ENCODE measurements around the gene MICALL1. TPM values are rescaled to one million over a fixed set of nuclear protein-coding genes. Genes with fewer than 3 reads are reported as not detected.

MICALL1 gene
- total and polyA plus RNA-seq, 7 experiments from 2014 or later: 2.2 to 40.0 (median 24.4) TPM

- Mint-ChIP-seq H3K36me3 (peaks cover 0 to 17% (median 4%) of the 10 kb centered on the region in 5 donors), H3K27me3 (no peaks in the 10 kb centered on the region), H3K4me3 (no peak overlapping the region), H3K27ac (peak overlapping the region in 2 of 9 donors; percentile 23 to 31), H3K9me3 (no peaks in the 10 kb centered on the region), H3K4me1 (peaks cover 0 to 7% (median 6%) of the 10 kb centered on the region in 7 donors)
- ChIA-PET POLR2A (no interaction called here), CTCF (interaction anchor here (1.2 kb wide), 1 partner anchor 16 kb away, joined by 4 read pairs; no protein-coding TSS in a partner anchor)
- Histone ChIP-seq H3K4me3 (ENCODE audit: low read length) (no peak overlapping the region), H3K27ac (ENCODE audit: low read depth, low read length) (no peak overlapping the region), H3K9me3 (ENCODE audit: control insufficient read depth in 2 of 3, low read length in 3 of 3) (no peaks in the 10 kb centered on the region), H3K4me1 (ENCODE audit: control insufficient read depth in 2 of 2, insufficient read depth in 2 of 2, low read length in 2 of 2) (no peaks in the 10 kb centered on the region), H3K36me3 (ENCODE audit: control insufficient read depth in 2 of 3, insufficient read depth in 3 of 3, low read length in 3 of 3) (peaks cover 0 to 42% (median 4%) of the 10 kb centered on the region in 3 experiments), H3K27me3 (ENCODE audit: control insufficient read depth in 2 of 2, insufficient read depth in 2 of 2, low read length in 2 of 2) (no peaks in the 10 kb centered on the region)
- ATAC-seq (no peak), DNase-seq (no peak)
- intact Hi-C loops (cut with micrococcal nuclease): no loop called here
Measured at GRCh38 chr22:37918580-37919270, 12.6 kb downstream of the MICALL1 start.

GRCh38 chr22:37920126-37920525, 14.0 kb downstream of the MICALL1 start:
- Histone ChIP-seq H3K36me3 (ENCODE audit: control insufficient read depth in 2 of 3, insufficient read depth in 3 of 3, low read length in 3 of 3) (peaks cover 0 to 56% (median 4%) of the 10 kb centered on the region in 3 experiments), H3K27ac (ENCODE audit: low read depth, low read length) (peak overlapping the region; percentile 7), H3K4me3 (ENCODE audit: low read length) (no peak overlapping the region), H3K9me3 (ENCODE audit: control insufficient read depth in 2 of 3, low read length in 3 of 3) (no peaks in the 10 kb centered on the region), H3K4me1 (ENCODE audit: control insufficient read depth in 2 of 2, insufficient read depth in 2 of 2, low read length in 2 of 2) (no peaks in the 10 kb centered on the region), H3K27me3 (ENCODE audit: control insufficient read depth in 2 of 2, insufficient read depth in 2 of 2, low read length in 2 of 2) (no peaks in the 10 kb centered on the region)
- Mint-ChIP-seq H3K27ac (peak overlapping the region; percentile 54 to 93 (median 86)), H3K4me1 (peaks cover 0 to 7% (median 6%) of the 10 kb centered on the region in 7 donors), H3K27me3 (no peaks in the 10 kb centered on the region), H3K9me3 (no peaks in the 10 kb centered on the region), H3K36me3 (peaks cover 0 to 17% (median 4%) of the 10 kb centered on the region in 5 donors), H3K4me3 (peak overlapping the region in 8 of 10 donors; percentile 33 to 72 (median 64))
- ChIA-PET CTCF (no interaction called here), POLR2A (no interaction called here)
- no peak for DNase-seq
- intact Hi-C loops (cut with micrococcal nuclease): no loop called here
- no peak for ATAC-seq

- H3K4me3 ChIP-seq (ENCODE audit: low read length): no peak overlapping the region
- Mint-ChIP-seq H3K4me3 (no peak overlapping the region), H3K27ac (no peak overlapping the region), H3K9me3 (no peaks in the 10 kb centered on the region), H3K4me1 (peaks cover 0 to 7% (median 6%) of the 10 kb centered on the region in 7 donors), H3K36me3 (peaks cover 0 to 9% (median 4%) of the 10 kb centered on the region in 5 donors), H3K27me3 (no peaks in the 10 kb centered on the region)
- no peak for ATAC-seq
- intact Hi-C loops (cut with micrococcal nuclease): no loop called here
- no peak overlapping the region for H3K27ac ChIP-seq (ENCODE audit: low read depth, low read length)
- no peaks in the 10 kb centered on the region for H3K9me3 ChIP-seq (ENCODE audit: control insufficient read depth in 2 of 3, low read length in 3 of 3)
- no peaks in the 10 kb centered on the region for H3K27me3 ChIP-seq (ENCODE audit: control insufficient read depth in 2 of 2, insufficient read depth in 2 of 2, low read length in 2 of 2)
- no peak for DNase-seq
- ChIA-PET CTCF (no interaction called here), POLR2A (interaction anchor here (1.0 kb wide), 1 partner anchor 17 kb away, joined by 3 read pairs; no protein-coding TSS in a partner anchor)
- H3K4me1 ChIP-seq (ENCODE audit: control insufficient read depth in 2 of 2, insufficient read depth in 2 of 2, low read length in 2 of 2): no peaks in the 10 kb centered on the region
- peaks cover 0 to 67% (median 4%) of the 10 kb centered on the region in 3 experiments for H3K36me3 ChIP-seq (ENCODE audit: control insufficient read depth in 2 of 3, insufficient read depth in 3 of 3, low read length in 3 of 3)
Measured at GRCh38 chr22:37922191-37922590, 16.1 kb downstream of the MICALL1 start.

- H3K9me3 ChIP-seq (ENCODE audit: control insufficient read depth in 2 of 3, low read length in 3 of 3): no peaks in the 10 kb centered on the region
- H3K27ac ChIP-seq (ENCODE audit: low read depth, low read length): no peak overlapping the region
- H3K36me3 ChIP-seq (ENCODE audit: control insufficient read depth in 2 of 3, insufficient read depth in 3 of 3, low read length in 3 of 3): peaks cover 0 to 61% (median 0%) of the 10 kb centered on the region in 3 experiments
- Mint-ChIP-seq H3K9me3 (no peaks in the 10 kb centered on the region), H3K4me3 (no peak overlapping the region), H3K4me1 (peaks cover 2 to 7% (median 6%) of the 10 kb centered on the region in 7 donors), H3K36me3 (peaks cover 0 to 9% (median 8%) of the 10 kb centered on the region in 5 donors), H3K27ac (peak overlapping the region in 1 of 9 donors; percentile 65), H3K27me3 (no peaks in the 10 kb centered on the region)
- ChIA-PET POLR2A (interaction anchor here (0.5 kb wide), 1 partner anchor 1393 kb away, joined by 5 read pairs; no protein-coding TSS in a partner anchor), CTCF (interaction anchor here (0.7 kb wide), 1 partner anchor 60 kb away, joined by 3 read pairs; no protein-coding TSS in a partner anchor)
- no peaks in the 10 kb centered on the region for H3K27me3 ChIP-seq (ENCODE audit: control insufficient read depth in 2 of 2, insufficient read depth in 2 of 2, low read length in 2 of 2)
- intact Hi-C loops (cut with micrococcal nuclease): no loop called here
- ATAC-seq: no peak
- DNase-seq: no peak
- no peaks in the 10 kb centered on the region for H3K4me1 ChIP-seq (ENCODE audit: control insufficient read depth in 2 of 2, insufficient read depth in 2 of 2, low read length in 2 of 2)
- H3K4me3 ChIP-seq (ENCODE audit: low read length): no peak overlapping the region
Measured at GRCh38 chr22:37923927-37924326, 17.8 kb downstream of the MICALL1 start.

- H3K27me3 Mint-ChIP-seq: no peaks in the 10 kb centered on the region
- no peaks in the 10 kb centered on the region for H3K9me3 Mint-ChIP-seq
- DNase-seq (no peak), ATAC-seq (no peak)
- no peak overlapping the region for H3K4me3 ChIP-seq (ENCODE audit: low read length)
- intact Hi-C loops (cut with micrococcal nuclease): no loop called here
- H3K9me3 ChIP-seq (ENCODE audit: control insufficient read depth in 2 of 3, low read length in 3 of 3): no peaks in the 10 kb centered on the region
- ChIA-PET CTCF (interaction anchor here (0.9 kb wide), 1 partner anchor 28 kb away, joined by 3 read pairs; no protein-coding TSS in a partner anchor), POLR2A (no interaction called here)
- no peak overlapping the region for H3K27ac Mint-ChIP-seq
- peaks cover 0 to 64% (median 0%) of the 10 kb centered on the region in 3 experiments for H3K36me3 ChIP-seq (ENCODE audit: control insufficient read depth in 2 of 3, insufficient read depth in 3 of 3, low read length in 3 of 3)
- no peaks in the 10 kb centered on the region for H3K4me1 ChIP-seq (ENCODE audit: control insufficient read depth in 2 of 2, insufficient read depth in 2 of 2, low read length in 2 of 2)
- H3K27me3 ChIP-seq (ENCODE audit: control insufficient read depth in 2 of 2, insufficient read depth in 2 of 2, low read length in 2 of 2): no peaks in the 10 kb centered on the region
- peaks cover 0 to 11% (median 9%) of the 10 kb centered on the region in 5 donors for H3K36me3 Mint-ChIP-seq
- peaks cover 2 to 7% (median 6%) of the 10 kb centered on the region in 7 donors for H3K4me1 Mint-ChIP-seq
- H3K4me3 Mint-ChIP-seq: no peak overlapping the region
- H3K27ac ChIP-seq (ENCODE audit: low read depth, low read length): no peak overlapping the region
Measured at GRCh38 chr22:37924386-37925065, 18.4 kb downstream of the MICALL1 start.

- Mint-ChIP-seq H3K4me3 (no peak overlapping the region), H3K36me3 (peaks cover 0 to 9% (median 6%) of the 10 kb centered on the region in 5 donors), H3K27ac (peak overlapping the region in 1 of 9 donors; percentile 20), H3K27me3 (no peaks in the 10 kb centered on the region), H3K9me3 (no peaks in the 10 kb centered on the region), H3K4me1 (peaks cover 0 to 2% (median under 1%) of the 10 kb centered on the region in 7 donors)
- intact Hi-C loops (cut with micrococcal nuclease): no loop called here
- no peak overlapping the region for H3K27ac ChIP-seq (ENCODE audit: low read depth, low read length)
- DNase-seq (no peak), ATAC-seq (no peak)
- CTCF ChIA-PET: interaction anchor here (0.9 kb wide), 1 partner anchor 29 kb away, joined by 3 read pairs; no protein-coding TSS in a partner anchor
- no peaks in the 10 kb centered on the region for H3K9me3 ChIP-seq (ENCODE audit: control insufficient read depth in 2 of 3, low read length in 3 of 3)
- H3K4me3 ChIP-seq (ENCODE audit: low read length): no peak overlapping the region
- no peaks in the 10 kb centered on the region for H3K27me3 ChIP-seq (ENCODE audit: control insufficient read depth in 2 of 2, insufficient read depth in 2 of 2, low read length in 2 of 2)
- peaks cover 0 to 65% (median 0%) of the 10 kb centered on the region in 3 experiments for H3K36me3 ChIP-seq (ENCODE audit: control insufficient read depth in 2 of 3, insufficient read depth in 3 of 3, low read length in 3 of 3)
- POLR2A ChIA-PET: no interaction called here
- no peaks in the 10 kb centered on the region for H3K4me1 ChIP-seq (ENCODE audit: control insufficient read depth in 2 of 2, insufficient read depth in 2 of 2, low read length in 2 of 2)
Measured at GRCh38 chr22:37925330-37925729, 19.2 kb downstream of the MICALL1 start.

Data from naive thymus-derived CD4-positive, alpha-beta T cell (primary cell).